HG03558 (cell line): ENCODE measurements around the gene FAM177A1.
A peak's percentile ranks its signal among the peaks of the same experiment; 100 is the strongest.
"Not testable (repeated sequence)": the region's sequence is repeated elsewhere in the genome, so short reads cannot be mapped to it uniquely, and the experiment has no call there.

ENCODE experiments used
- ATAC-seq: cut with Tn5 transposase; IDR thresholded peaks from one replicate; pipeline ENCODE4 v1.9.1; 2021; ENCODE audit warnings: moderate number of reproducible peaks; ENCODE audit not compliant: unreplicated experiment; ENCODE audit errors: extremely low read depth

The FAM177A1 gene

GRCh38 chr14:35046048-35046750, at the start of gene FAM177A1:
FAM177A1 (plus strand) TSS chr14:35046272; CDS start chr14:35046464, 192 bp downstream.
- peak; percentile 81 for ATAC-seq

GRCh38 chr14:34997762-34998161, 48.3 kb upstream of the FAM177A1 start:
- ATAC-seq: no peak

GRCh38 chr14:34999500-34999899, 46.6 kb upstream of the FAM177A1 start:
- ATAC-seq: no peak

GRCh38 chr14:35001621-35002020, 44.5 kb upstream of the FAM177A1 start:
- ATAC-seq: no peak

GRCh38 chr14:35004839-35005238, 41.2 kb upstream of the FAM177A1 start:
- ATAC-seq: no peak

- ATAC-seq: no peak
Observed at GRCh38 chr14:35016568-35016967, 29.5 kb upstream of the FAM177A1 start.

GRCh38 chr14:35020713-35021112, 25.4 kb upstream of the FAM177A1 start:
- no peak for ATAC-seq

GRCh38 chr14:35028435-35028834, 17.6 kb upstream of the FAM177A1 start:
- ATAC-seq: no peak

GRCh38 chr14:35032562-35032961, 13.5 kb upstream of the FAM177A1 start:
- ATAC-seq: no peak

- ATAC-seq: no peak
Observed at GRCh38 chr14:35034440-35034833, 11.6 kb upstream of the FAM177A1 start.

- not testable (repeated sequence) for ATAC-seq
Observed at GRCh38 chr14:35034944-35035554, 11.0 kb upstream of the FAM177A1 start.

- ATAC-seq: not testable (repeated sequence)
Observed at GRCh38 chr14:35038312-35038711, 7.8 kb upstream of the FAM177A1 start.

- no peak for ATAC-seq
Observed at GRCh38 chr14:35042632-35043031, 3.4 kb upstream of the FAM177A1 start.

GRCh38 chr14:35043046-35043445, 3.0 kb upstream of the FAM177A1 start:
- ATAC-seq: no peak

GRCh38 chr14:35044939-35045797, 904 bp upstream of the FAM177A1 start:
- ATAC-seq: no peak

- no peak for ATAC-seq
Observed at GRCh38 chr14:35045798-35046047, 349 bp upstream of the FAM177A1 start.

- peak; percentile 14 for ATAC-seq
Observed at GRCh38 chr14:35046751-35047536, 872 bp downstream of the FAM177A1 start.

GRCh38 chr14:35047976-35048513, 2.0 kb downstream of the FAM177A1 start:
- no peak for ATAC-seq

GRCh38 chr14:35050652-35051051, 4.6 kb downstream of the FAM177A1 start:
- no peak for ATAC-seq

- ATAC-seq: no peak
Observed at GRCh38 chr14:35051796-35052195, 5.7 kb downstream of the FAM177A1 start.
